Transverse colon (tissue), 4 donors: ENCODE measurements around the gene CRYZL1. TPM values are rescaled to one million over a fixed set of nuclear protein-coding genes. Genes with fewer than 3 reads are reported as not detected.

ENCODE experiments used
- DNase-seq: peaks from one replicate; pipeline ENCODE4 v3.0.0-alpha.2; 2019
- H3K27ac ChIP-seq, 4 donors: fragments of 200-600 bp; sonication (generic); 2 replicates each; pipeline ENCODE4 v1.5.1; 2016 to 2018; ENCODE audit warnings: inconsistent platforms in 4 of 4
- H3K27me3 ChIP-seq: fragments of 200-600 bp; sonication (generic); 2 replicates; pipeline ENCODE4 v1.5.1; 2017; ENCODE audit warnings: inconsistent platforms
- H3K36me3 ChIP-seq, 4 donors: fragments of 200-600 bp; sonication (generic); 2 replicates each; pipeline ENCODE4 v1.5.1; 2017 to 2019; ENCODE audit warnings: inconsistent platforms in 4 of 4
- H3K4me1 ChIP-seq, 4 donors: fragments of 200-600 bp; sonication (generic); 2 replicates each; pipeline ENCODE4 v1.5.1; 2017 to 2020; ENCODE audit warnings: inconsistent platforms in 4 of 4
- H3K4me3 ChIP-seq, 4 donors: fragments of 200-600 bp; sonication (generic); 1 replicate in 1 of 4; 2 replicates in 3 of 4; pipeline versions ENCODE4 v1.5.1 to v1.6.1; 2017 to 2019; ENCODE audit warnings: inconsistent platforms in 4 of 4
- H3K9me3 ChIP-seq, 2 donors: fragments of 200-600 bp; sonication (generic); 2 replicates each; pipeline ENCODE4 v1.5.1; 2017 to 2019; ENCODE audit warnings: inconsistent platforms in 2 of 2
- EP300 ChIP-seq: sonication (generic); formaldehyde crosslinking; IDR thresholded peaks from one replicate; pipeline ENCODE4 v1.6.1; 2017; ENCODE audit warnings: antibody characterized with exemption, low read depth
- POLR2A ChIP-seq: fragments of 450-650 bp; IDR thresholded peaks from one replicate; pipeline ENCODE4 v1.6.1; 2016; ENCODE audit warnings: antibody characterized with exemption, mild to moderate bottlenecking, moderate library complexity
- POLR2AphosphoS5 ChIP-seq, 3 donors: sonication (generic); formaldehyde crosslinking; IDR thresholded peaks; one replicate each; pipeline ENCODE4 v1.6.1; 2016; ENCODE audit warnings: antibody characterized with exemption in 3 of 3
- WGBS, 2 donors: methylation state at CpG; one replicate each; pipeline ENCODE4 v1.1.5; 2018; ENCODE audit warnings: low coverage in 1 of 2; 5-methylcytosine and 5-hydroxymethylcytosine counted together
- in situ Hi-C, 4 donors: fragments of 200-750 bp; cut with MboI; loops; one replicate each; pipeline versions ENCODE4 v1.15.0 to v1.15.1; 2017; ENCODE audit warnings: low sequenced_read_pairs in 3 of 4, low pct_ligation_motif_present in 1 of 4, low pct_unique_long_range_greater_than_20kb in 1 of 4
- intact Hi-C: fragments of 100-400 bp; cut with DNase I; formaldehyde crosslinking; loops from one replicate; pipeline ENCODE4 v1.15.1; 2023; ENCODE audit warnings: low total_unique reads
- total RNA-seq, 4 donors: library from RNA; depleted of rRNA; stranded (reverse); fragments of >200 nt; gene quantifications; one replicate each; pipeline ENCODE4 v1.1.0, GENCODE V29; 2016
- TF ChIP-seq, protein P1 (sequence below), 5 experiments: fragments of 200-600 bp in 3 of 5; fragments of 450-650 bp in 2 of 5; sonication (generic) in 3 of 5; IDR thresholded peaks; 1 replicate in 2 of 5; 2 replicates in 3 of 5; pipeline ENCODE4 v1.5.1; 2016 to 2017; ENCODE audit warnings: antibody characterized with exemption in 5 of 5, inconsistent platforms in 3 of 5, mild to moderate bottlenecking in 2 of 5, moderate library complexity in 1 of 5

CRYZL1 gene
- total RNA-seq, 4 donors from 2014 or later = 27.7 to 58.9 (median 43.6) TPM

DNA sequence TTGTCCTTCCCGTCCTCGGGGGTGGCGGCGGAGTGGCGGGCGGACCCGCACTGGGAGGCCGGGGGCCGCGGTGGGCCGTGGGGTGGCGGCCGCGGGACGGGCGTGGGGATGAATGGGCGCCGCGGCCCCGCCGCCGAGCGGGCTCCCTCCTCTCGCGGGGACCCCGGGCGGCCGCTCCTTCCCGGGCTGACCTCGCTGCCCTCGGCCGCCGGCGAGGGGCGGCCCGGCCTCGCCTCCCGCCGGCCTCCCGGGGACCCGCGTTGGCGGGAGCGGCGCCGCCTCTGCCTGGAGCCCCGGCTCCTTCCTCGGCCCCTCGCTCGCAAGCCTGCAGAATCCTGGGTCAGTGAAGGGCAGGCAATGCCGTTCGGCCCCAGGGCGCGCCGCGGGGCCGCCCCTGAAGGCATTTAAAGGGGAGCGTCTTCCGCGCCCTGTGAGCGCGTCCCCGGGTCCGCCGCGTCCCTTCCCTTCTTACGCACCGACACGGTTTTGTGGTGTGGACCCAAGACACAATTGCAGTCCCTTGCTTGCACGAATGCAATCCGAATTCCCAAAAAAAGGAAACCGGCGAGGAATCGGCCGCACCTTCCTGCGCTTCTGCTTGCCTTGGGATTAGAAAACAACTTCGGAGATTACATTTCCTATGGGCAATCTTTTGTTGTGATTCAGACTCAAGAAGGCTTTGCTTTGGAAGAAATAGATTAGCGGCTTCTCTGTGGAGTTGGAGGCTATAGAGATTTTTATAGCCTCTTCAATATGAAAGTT, 1.5 kb upstream of the CRYZL1 start:
- in situ Hi-C loops (no loop called here), intact Hi-C loops (loop anchor here (10.0 kb wide), 1 partner anchor 1702 kb away; no protein-coding TSS in a partner anchor)
- WGBS, 2 donors = 0% methylated on average over 2 to 30 of the region's 78 CpGs

DNA sequence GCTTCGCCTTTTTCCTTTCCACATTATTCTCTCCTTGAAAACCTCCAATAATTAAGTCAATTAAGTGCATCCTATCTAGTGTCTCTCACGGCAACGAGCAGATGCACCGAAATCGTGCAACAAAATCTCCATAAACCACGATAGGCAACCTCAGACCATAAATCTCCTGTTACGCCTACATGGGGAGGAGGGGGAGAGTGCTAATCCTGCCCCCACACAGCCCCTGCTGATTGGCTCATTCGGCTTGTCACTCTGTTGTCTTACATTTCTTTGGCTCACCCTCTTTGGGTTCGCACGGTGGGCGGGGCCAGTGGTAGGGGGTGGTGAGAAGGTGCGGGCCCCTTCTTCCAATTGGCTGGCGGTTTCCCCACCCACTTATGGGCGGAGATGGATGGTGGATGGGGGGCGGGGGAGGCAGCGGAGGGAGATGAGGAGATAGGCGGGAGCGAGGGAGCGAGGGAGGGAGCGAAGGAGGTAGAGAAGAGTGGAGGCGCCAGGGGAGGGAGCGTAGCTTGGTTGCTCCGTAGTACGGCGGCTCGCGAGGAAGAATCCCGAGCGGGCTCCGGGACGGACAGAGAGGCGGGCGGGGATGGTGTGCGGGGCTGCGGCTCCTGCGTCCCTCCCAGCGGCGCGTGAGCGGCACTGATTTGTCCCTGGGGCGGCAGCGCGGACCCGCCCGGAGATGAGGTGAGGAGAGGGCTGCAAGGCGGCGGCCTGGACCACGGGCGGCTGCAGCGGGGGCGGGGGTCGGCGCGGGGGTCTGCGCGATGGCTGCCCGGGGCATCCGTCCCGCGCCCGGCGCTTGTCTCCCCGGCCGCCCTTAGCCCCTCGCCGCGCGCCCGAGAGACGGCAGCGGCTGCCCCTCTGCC, 720 bp upstream of the CRYZL1 start, which contains the start of gene ITSN1:
Gene ITSN1 (plus strand): TSS at position 475 of the 869 bp plus-strand sequence. CDS start 76,328 bp downstream, outside the sequence.
- peak; percentile 100 for DNase-seq
- Histone ChIP-seq H3K9me3 (no peaks in the 10 kb centered on the region), H3K27ac (peak within 1 kb of the TSS; percentile 93 to 97 (median 94)), H3K4me3 (peak within 1 kb of the TSS; percentile 85 to 99 (median 90)), H3K36me3 (no peaks in the 10 kb centered on the region), H3K4me1 (peaks cover 11 to 69% (median 23%) of the 10 kb centered on the region in 4 donors), H3K27me3 (no peaks in the 10 kb centered on the region)
- intact Hi-C loops (loop anchor here (10.0 kb wide), 1 partner anchor 1703 kb away; no protein-coding TSS in a partner anchor), in situ Hi-C loops (no loop called here)
- TF ChIP-seq POLR2AphosphoS5 (IDR thresholded peaks at IDR 0.05) (peak; percentile 92 to 95 (median 95)), POLR2A (peak; percentile 96), EP300 (no peak)
- TF ChIP-seq, protein P1, sequence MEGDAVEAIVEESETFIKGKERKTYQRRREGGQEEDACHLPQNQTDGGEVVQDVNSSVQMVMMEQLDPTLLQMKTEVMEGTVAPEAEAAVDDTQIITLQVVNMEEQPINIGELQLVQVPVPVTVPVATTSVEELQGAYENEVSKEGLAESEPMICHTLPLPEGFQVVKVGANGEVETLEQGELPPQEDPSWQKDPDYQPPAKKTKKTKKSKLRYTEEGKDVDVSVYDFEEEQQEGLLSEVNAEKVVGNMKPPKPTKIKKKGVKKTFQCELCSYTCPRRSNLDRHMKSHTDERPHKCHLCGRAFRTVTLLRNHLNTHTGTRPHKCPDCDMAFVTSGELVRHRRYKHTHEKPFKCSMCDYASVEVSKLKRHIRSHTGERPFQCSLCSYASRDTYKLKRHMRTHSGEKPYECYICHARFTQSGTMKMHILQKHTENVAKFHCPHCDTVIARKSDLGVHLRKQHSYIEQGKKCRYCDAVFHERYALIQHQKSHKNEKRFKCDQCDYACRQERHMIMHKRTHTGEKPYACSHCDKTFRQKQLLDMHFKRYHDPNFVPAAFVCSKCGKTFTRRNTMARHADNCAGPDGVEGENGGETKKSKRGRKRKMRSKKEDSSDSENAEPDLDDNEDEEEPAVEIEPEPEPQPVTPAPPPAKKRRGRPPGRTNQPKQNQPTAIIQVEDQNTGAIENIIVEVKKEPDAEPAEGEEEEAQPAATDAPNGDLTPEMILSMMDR (IDR thresholded peaks at IDR 0.05) = no peak
- 0 to 1% methylated on average over 21 to 59 of the region's 71 CpGs for WGBS, 2 donors

More for the DNA sequence above, 1.5 kb upstream of the CRYZL1 start:
- H3K36me3 ChIP-seq = no peaks in the 10 kb centered on the region
- peaks cover 11 to 61% (median 23%) of the 10 kb centered on the region in 4 donors for H3K4me1 ChIP-seq
- H3K27ac ChIP-seq = peak overlapping the region; percentile 93 to 97 (median 94)
- no peaks in the 10 kb centered on the region for H3K9me3 ChIP-seq
- H3K27me3 ChIP-seq = no peaks in the 10 kb centered on the region
- H3K4me3 ChIP-seq = peak overlapping the region; percentile 85 to 99 (median 90)
- peak; percentile 48 for DNase-seq
- TF ChIP-seq POLR2AphosphoS5 (IDR thresholded peaks at IDR 0.05) = peak in 1 of 3 donors; percentile 11
- no peak for TF ChIP-seq EP300
- TF ChIP-seq POLR2A = peak; percentile 8
- TF ChIP-seq, protein P1 (IDR thresholded peaks at IDR 0.05) = no peak

DNA sequence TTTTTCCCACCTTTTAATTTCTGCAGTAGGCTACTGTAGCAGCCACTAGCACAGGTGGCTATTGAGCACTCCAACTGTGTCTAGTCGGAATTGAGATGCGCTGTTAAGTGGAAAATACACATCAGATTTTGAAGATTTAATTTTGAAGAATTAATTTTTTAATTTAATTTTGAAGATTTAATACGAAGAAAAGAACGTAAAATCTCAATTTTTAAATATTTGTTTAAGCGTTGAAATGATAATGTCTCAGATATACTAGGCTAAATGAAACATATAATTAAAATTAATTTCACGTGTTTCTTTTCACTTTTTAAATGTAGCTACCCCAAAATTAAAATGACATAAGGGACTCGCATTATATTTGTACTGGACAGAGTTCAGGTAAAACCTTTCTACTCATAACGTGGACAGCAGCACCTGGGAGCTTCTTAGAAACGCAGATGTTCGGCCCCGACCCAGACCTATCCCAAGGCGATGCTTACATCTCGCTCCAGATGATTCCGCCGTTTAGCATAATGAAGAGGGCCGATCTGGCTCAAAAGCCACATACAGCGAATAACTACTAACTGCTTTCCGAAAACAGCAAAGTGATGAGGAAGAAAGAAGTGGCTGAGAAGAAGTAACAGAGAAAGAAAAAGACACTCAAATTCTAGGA, 717 bp downstream of the CRYZL1 start:
- TF ChIP-seq EP300 (no peak), POLR2A (no peak), POLR2AphosphoS5 (IDR thresholded peaks at IDR 0.05) (no peak)
- TF ChIP-seq, protein P1 (IDR thresholded peaks at IDR 0.05) = no peak
- H3K27ac ChIP-seq = peak overlapping the region; percentile 91 to 97 (median 94)
- no peaks in the 10 kb centered on the region for H3K9me3 ChIP-seq
- peak; percentile 23 for DNase-seq
- intact Hi-C loops = loop anchor here (10.0 kb wide), 1 partner anchor 1704 kb away; no protein-coding TSS in a partner anchor
- H3K4me3 ChIP-seq = peak overlapping the region; percentile 57 to 99 (median 88)
- H3K4me1 ChIP-seq = peaks cover 11 to 64% (median 23%) of the 10 kb centered on the region in 4 donors
- in situ Hi-C loops = no loop called here
- no peaks in the 10 kb centered on the region for H3K27me3 ChIP-seq
- no peaks in the 10 kb centered on the region for H3K36me3 ChIP-seq
- 22% methylated on average over 18 of the region's 18 CpGs for WGBS, 2 donors
